A673 (cell line): ENCODE results near the gene INPP5A. TPM values are rescaled to one million over a fixed set of nuclear protein-coding genes. Genes with fewer than 3 reads are reported as not detected.

Source experiments
- BruUV-seq: library from RNA; stranded (reverse); fragments of 400-500 nt; replicated peaks from 2 replicates; lab custom pipeline; 2021; lab: Mats Ljungman, UMichigan
- CTCF ChIA-PET: fragments of 300-600 bp; sonication (Branson Sonifier 250); formaldehyde crosslinking; loops from one replicate; lab custom pipeline; 2022; ENCODE audit warnings: antibody characterized with exemption; lab: Charles Lee
- POLR2A ChIA-PET: fragments of 300-600 bp; sonication (Branson Sonifier 250); formaldehyde crosslinking; loops from one replicate; lab custom pipeline; 2022; ENCODE audit warnings: antibody characterized with exemption; ENCODE audit not compliant: low non-redundant PET; lab: Charles Lee
- DNase-seq: peaks from one replicate; pipeline ENCODE4 v3.0.0-alpha.2; 2015; ENCODE audit warnings: low spot score
- H3K27ac ChIP-seq: fragments of 200-600 bp; sonication (generic); 2 replicates; pipeline ENCODE4 v1.5.1; 2016; ENCODE audit warnings: mixed run types, low read depth, mild to moderate bottlenecking, mixed read lengths, antibody characterized with exemption, low read length; ENCODE audit not compliant: poor library complexity, severe bottlenecking
- H3K27me3 ChIP-seq: fragments of 200-600 bp; sonication (generic); replicated peaks from 2 replicates; pipeline ENCODE4 v1.6.1; 2017; ENCODE audit warnings: mixed run types, low read depth, mild to moderate bottlenecking, mixed read lengths, antibody characterized with exemption, low read length; ENCODE audit not compliant: insufficient read depth, poor library complexity
- H3K36me3 ChIP-seq: fragments of 200-600 bp; sonication (generic); 2 replicates; pipeline ENCODE4 v1.6.1; 2016; ENCODE audit warnings: mixed run types, mild to moderate bottlenecking, mixed read lengths, antibody characterized with exemption, low read length; ENCODE audit not compliant: insufficient read depth, poor library complexity, severe bottlenecking
- H3K4me1 ChIP-seq: fragments of 200-600 bp; sonication (generic); 2 replicates; pipeline ENCODE4 v1.6.1; 2017; ENCODE audit warnings: mixed run types, mild to moderate bottlenecking, mixed read lengths, antibody characterized with exemption, low read length; ENCODE audit not compliant: insufficient read depth, poor library complexity, severe bottlenecking
- H3K4me3 ChIP-seq: fragments of 200-600 bp; sonication (generic); 2 replicates; pipeline ENCODE4 v1.5.1; 2016; ENCODE audit warnings: low read depth, mixed run types, mild to moderate bottlenecking, mixed read lengths, low read length; ENCODE audit not compliant: poor library complexity, severe bottlenecking
- H3K9me3 ChIP-seq: fragments of 200-600 bp; sonication (generic); 2 replicates; pipeline ENCODE4 v1.6.1; 2016; ENCODE audit warnings: mixed run types, low read depth, mild to moderate bottlenecking, mixed read lengths, antibody characterized with exemption, low read length; ENCODE audit not compliant: poor library complexity, severe bottlenecking
- EZH2 ChIP-seq: fragments of 200-600 bp; sonication (generic); IDR thresholded peaks from 2 replicates; pipeline ENCODE4 v1.6.1; 2017; ENCODE audit warnings: borderline replicate concordance, low read depth, mild to moderate bottlenecking, mixed read lengths, antibody characterized with exemption, low read length; ENCODE audit not compliant: poor library complexity, severe bottlenecking
- intact Hi-C: fragments of 100-400 bp; cut with micrococcal nuclease; formaldehyde crosslinking; loops from one replicate; pipeline ENCODE4 v1.10.0; 2022; ENCODE audit not compliant: unreplicated experiment
- total RNA-seq: library from RNA; stranded (reverse); gene quantifications from 2 replicates; pipeline ENCODE4 v1.2.3, GENCODE V29; 2021
- TF ChIP-seq, protein P1 (sequence below): fragments of 300-800, 200-600 bp; sonication (generic); conservative IDR thresholded peaks from 2 replicates; pipeline ENCODE4 v1.5.1; 2017; ENCODE audit warnings: low read depth, mild to moderate bottlenecking, antibody characterized with exemption, low read length, moderate library complexity, mixed read lengths

Gene INPP5A
- total RNA-seq, 1 experiment from 2014 or later, result 21.8 TPM

DNA sequence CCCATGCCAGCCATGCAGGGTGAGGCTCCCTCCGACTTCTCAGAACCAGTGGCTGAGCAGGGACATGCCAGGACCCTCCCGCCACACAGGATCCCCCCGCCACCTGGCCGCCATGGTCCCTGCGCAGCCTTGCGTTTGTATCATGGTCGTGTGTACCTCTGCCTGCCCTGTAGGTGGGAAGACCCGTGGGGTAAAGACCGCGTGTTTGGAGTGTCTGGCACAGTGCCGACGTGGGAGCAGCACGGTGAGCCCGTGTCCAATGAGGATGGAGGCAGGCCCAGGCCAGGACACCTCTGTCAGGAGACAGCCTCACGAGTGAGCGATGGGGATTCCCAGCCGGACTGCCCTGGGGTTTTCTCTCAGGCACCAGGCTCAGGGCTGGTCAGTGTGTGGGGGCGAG, 216.5 kb downstream of the INPP5A start:
- Histone ChIP-seq H3K9me3 (no peaks in the 10 kb centered on the region), H3K27ac (no peak overlapping the region), H3K36me3 (no peaks in the 10 kb centered on the region), H3K4me1 (no peaks in the 10 kb centered on the region), H3K27me3 (no peaks in the 10 kb centered on the region), H3K4me3 (no peak overlapping the region)
- CTCF ChIA-PET, result no interaction called here
- POLR2A ChIA-PET, result no interaction called here
- no TSS peak for BruUV-seq
- no peak for DNase-seq
- intact Hi-C loops, result no loop called here
- no peak for TF ChIP-seq EZH2
- TF ChIP-seq, protein P1, sequence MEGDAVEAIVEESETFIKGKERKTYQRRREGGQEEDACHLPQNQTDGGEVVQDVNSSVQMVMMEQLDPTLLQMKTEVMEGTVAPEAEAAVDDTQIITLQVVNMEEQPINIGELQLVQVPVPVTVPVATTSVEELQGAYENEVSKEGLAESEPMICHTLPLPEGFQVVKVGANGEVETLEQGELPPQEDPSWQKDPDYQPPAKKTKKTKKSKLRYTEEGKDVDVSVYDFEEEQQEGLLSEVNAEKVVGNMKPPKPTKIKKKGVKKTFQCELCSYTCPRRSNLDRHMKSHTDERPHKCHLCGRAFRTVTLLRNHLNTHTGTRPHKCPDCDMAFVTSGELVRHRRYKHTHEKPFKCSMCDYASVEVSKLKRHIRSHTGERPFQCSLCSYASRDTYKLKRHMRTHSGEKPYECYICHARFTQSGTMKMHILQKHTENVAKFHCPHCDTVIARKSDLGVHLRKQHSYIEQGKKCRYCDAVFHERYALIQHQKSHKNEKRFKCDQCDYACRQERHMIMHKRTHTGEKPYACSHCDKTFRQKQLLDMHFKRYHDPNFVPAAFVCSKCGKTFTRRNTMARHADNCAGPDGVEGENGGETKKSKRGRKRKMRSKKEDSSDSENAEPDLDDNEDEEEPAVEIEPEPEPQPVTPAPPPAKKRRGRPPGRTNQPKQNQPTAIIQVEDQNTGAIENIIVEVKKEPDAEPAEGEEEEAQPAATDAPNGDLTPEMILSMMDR, result no peak

DNA sequence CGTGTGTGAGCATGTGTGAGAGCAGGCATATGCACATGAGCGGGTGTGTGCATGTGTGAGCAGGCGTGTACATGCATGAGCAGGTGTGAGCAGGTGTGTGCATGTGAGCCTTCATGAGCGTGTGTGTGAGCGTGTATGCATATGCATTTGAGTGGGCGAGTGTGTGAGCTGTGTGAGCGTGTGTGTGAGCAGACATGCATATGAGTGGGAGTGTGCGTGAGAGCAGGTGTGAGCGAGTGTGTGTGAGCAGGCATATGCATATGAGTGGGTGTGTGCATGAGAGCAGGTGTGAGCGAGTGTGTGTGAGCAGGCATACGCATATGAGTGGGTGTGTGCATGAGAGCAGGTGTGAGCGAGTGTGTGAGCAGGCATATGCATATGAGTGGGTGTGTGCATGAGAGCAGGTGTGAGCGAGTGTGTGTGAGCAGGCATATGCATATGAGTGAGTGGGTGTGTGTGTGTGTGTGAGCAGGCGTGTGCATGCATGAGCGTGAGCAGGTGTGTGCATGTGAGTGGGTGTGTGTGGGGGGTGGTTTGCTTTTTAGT, 217.7 kb downstream of the INPP5A start:
- Histone ChIP-seq H3K9me3 (no peaks in the 10 kb centered on the region), H3K27ac (no peak overlapping the region), H3K4me3 (no peak overlapping the region), H3K27me3 (no peaks in the 10 kb centered on the region), H3K4me1 (no peaks in the 10 kb centered on the region), H3K36me3 (no peaks in the 10 kb centered on the region)
- DNase-seq, result no peak
- intact Hi-C loops, result no loop called here
- TF ChIP-seq, protein P1, result no peak
- no peak for TF ChIP-seq EZH2
- ChIA-PET POLR2A (no interaction called here), CTCF (no interaction called here)
- BruUV-seq, result no TSS peak

DNA sequence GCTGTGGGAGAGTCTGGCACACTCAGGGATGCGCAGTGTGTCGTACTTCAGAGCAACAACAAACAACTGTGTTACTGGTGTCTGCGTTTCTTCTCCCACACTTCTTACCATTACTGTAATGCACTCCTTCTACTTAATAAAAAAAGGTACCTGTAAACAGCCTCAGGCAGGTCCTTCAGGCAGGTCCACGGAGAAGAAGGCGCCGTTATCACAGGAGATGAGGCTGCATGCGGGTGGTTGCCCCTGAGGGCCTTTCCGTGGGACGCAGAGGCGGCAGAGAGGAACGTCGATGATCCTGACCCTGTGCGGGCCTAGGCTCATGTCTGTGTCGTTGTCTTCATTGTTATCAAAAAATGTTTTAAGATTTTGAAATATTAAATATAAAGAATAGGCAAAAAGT, 219.0 kb downstream of the INPP5A start:
- Histone ChIP-seq H3K27ac (no peak overlapping the region), H3K27me3 (no peaks in the 10 kb centered on the region), H3K36me3 (no peaks in the 10 kb centered on the region), H3K4me3 (no peak overlapping the region), H3K9me3 (no peaks in the 10 kb centered on the region), H3K4me1 (no peaks in the 10 kb centered on the region)
- POLR2A ChIA-PET, result no interaction called here
- intact Hi-C loops, result no loop called here
- TF ChIP-seq EZH2, result no peak
- TF ChIP-seq, protein P1, result no peak
- DNase-seq, result no peak
- CTCF ChIA-PET, result no interaction called here
- no TSS peak for BruUV-seq
